Measurements from ENCODE around the gene PEPD.

- TF ChIP-seq ARNT (IDR thresholded peaks at IDR 0.05): no peak
- no peak for TF ChIP-seq ZNF384 (IDR thresholded peaks at IDR 0.05)
- no peak for TF ChIP-seq ELF4 (IDR thresholded peaks at IDR 0.05)
- no peak for TF ChIP-seq SP1 (IDR thresholded peaks at IDR 0.05)
- TF ChIP-seq L3MBTL2 (conservative IDR thresholded peaks at IDR 0.05): no peak
Observed at GRCh38 chr19:33381101-33381500, 140.5 kb downstream of the PEPD start.

Data from HEK293T (cell line).